NCI-H1436 treated with DMSO at 0.1 percent for 48 hours (cell line): ENCODE data around the gene TBCA.
"Not testable (repeated sequence)": the region's sequence is repeated elsewhere in the genome, so short reads cannot be mapped to it uniquely, and the experiment has no call there.

Experiments
- DNase-seq: peaks from one replicate; lab custom pipeline; 2025; lab: John Stamatoyannopoulos, UW

The TBCA gene

GRCh38 chr5:77709340-77709739, 66.8 kb downstream of the TBCA start:
- no peak for DNase-seq

GRCh38 chr5:77707791-77708190, 68.3 kb downstream of the TBCA start:
- DNase-seq = no peak

- DNase-seq = not testable (repeated sequence)
Observed at GRCh38 chr5:77699569-77699968, 76.6 kb downstream of the TBCA start.

- no peak for DNase-seq
Observed at GRCh38 chr5:77698920-77699319, 77.2 kb downstream of the TBCA start.

- no peak for DNase-seq
Observed at GRCh38 chr5:77697692-77698091, 78.4 kb downstream of the TBCA start.

DNA sequence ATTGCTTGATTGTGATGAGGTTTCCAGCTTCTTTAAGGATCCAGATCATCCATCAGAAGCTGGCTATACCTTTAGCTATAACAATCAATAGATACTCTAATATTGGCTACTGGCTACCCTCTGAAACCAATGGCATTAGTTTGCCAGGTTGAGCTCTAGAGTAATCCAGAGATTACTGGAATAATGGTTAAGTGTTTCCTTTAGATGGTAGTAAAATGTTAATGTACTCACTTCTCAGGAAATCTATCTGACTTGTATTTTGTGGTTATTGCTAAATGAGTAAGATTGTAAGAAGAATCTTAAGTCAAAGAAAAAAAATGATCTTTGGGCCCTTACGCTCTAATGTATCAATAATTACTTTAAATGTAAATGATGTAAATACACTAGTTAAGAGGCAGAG, 80.0 kb downstream of the TBCA start:
- DNase-seq = no peak

DNA sequence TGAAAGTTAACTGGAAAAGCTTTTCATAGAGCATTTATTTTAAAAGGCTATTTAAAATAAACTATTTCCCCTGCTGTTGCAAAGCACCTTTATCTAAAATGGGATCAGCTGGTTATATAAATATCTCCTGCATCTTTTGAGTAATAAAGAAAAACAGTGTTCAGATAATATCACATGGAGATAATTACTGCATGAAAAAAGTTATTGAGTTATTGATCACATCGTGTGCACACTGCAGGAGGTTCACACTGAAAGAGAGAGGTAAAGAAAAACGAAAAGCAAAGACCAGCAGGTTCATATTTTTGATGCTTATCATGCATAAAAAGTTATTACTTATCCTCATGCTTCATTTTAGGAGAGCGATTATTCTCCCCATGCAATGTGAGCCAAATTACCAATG, 82.2 kb downstream of the TBCA start:
- no peak for DNase-seq

GRCh38 chr5:77683171-77683732, 92.9 kb downstream of the TBCA start:
- DNase-seq = no peak

DNA sequence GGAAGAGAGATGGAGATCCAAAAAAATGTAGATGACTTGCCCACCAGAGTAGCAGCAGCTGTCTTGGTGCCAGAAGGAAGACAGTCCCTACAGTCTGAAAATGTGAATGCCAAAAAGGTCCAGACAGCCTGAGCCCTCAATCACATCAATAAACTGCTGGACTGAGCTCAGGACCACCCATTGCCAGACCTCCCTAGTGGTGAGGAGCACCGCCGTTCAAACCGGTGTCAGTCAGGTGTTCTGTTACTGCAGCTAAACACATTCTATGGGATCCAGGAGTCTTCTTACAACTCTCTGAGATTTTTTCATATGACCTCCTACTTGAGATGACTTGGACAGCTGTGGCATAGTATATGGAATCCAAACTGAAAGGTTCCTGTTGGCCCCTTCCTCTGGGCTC, 105.6 kb downstream of the TBCA start:
- no peak for DNase-seq

GRCh38 chr5:77669677-77670076, 106.5 kb downstream of the TBCA start:
- DNase-seq = no peak

GRCh38 chr5:77663090-77663863, 112.9 kb downstream of the TBCA start:
- DNase-seq = no peak

GRCh38 chr5:77662635-77663034, 113.5 kb downstream of the TBCA start:
- DNase-seq = no peak

GRCh38 chr5:77658662-77659061, 117.5 kb downstream of the TBCA start:
- no peak for DNase-seq

DNA sequence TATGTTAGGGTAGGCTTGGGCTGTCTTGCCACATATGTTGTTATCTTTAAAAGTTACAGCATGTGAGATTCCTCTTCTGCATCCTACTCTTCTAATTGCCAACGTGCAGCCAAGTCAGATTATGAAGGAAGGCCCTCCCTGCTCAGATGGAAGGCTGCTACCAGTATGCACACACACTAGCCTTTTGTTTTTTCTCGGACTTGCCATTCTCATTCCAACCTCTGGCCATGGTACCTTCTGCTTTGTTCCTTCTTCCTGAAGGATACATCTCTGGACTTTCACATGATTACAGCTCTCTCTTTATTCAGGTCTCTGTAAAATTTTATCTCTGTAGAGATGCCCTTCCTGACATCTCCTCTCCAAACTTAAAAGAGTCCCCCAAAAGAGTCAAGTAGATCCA, 124.8 kb downstream of the TBCA start:
- DNase-seq = no peak

- no peak for DNase-seq
Observed at GRCh38 chr5:77650686-77651085, 125.5 kb downstream of the TBCA start.

DNA sequence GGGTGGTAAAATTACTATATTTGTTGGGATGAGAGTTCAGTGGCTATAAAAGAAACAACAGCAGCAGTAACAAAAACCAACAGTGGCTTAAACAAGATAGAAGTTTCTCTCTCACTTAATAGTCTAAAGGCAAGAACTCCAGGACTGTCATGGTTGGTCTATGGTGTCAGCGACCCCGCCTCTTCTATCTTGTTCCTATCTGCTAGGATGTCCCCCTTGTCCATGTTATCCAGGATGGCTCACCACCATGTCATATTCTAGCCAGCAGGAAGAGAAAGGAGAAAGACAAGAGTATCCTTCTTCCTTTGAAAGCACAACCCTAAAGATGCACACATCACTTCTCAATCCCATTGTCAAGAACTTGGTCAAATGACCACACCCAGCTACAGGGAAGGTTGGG, 126.4 kb downstream of the TBCA start:
- DNase-seq = no peak

GRCh38 chr5:77645995-77646639, 130.0 kb downstream of the TBCA start:
- no peak for DNase-seq

- no peak for DNase-seq
Observed at GRCh38 chr5:77645158-77645994, 130.8 kb downstream of the TBCA start.

DNA sequence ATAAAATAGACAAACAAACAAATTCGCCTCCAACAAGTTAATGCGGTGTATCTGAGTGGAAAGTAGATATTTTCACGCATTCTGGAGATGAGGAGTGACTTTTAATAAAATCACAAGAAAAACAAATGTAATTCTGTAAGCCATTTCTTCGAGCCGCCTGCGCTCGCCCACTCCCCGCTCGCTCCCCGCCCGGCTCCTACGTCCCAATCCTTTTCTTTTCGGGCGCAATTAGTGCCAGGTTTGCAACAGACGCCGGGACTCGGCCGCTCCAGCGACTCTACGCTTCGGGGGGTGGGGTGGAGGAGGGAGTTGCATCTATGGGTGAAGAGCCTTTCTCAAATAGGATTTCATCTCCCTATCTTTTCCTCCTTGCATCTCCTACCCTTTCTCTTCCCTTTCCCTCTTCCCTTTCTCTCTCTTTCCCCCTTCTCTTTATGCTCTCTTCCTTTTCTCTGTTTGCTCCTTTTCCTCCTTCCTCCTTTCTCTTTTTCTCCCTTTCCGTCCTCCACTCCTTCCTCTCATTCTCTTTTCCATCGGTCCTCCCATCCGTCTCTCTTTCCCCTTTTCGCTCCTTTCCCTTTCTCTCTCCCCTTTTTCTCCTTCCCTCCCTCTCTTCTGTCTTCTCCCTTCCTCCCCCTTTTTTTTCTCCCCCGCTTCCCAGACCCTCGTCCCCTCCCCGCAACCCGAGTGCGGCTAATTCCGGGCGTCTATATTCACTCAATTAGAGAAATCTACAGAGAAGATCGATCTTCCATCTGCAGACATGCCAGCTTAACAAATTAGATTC, 131.6 kb downstream of the TBCA start:
- no peak for DNase-seq

- no peak for DNase-seq
Observed at GRCh38 chr5:77643654-77644370, 132.3 kb downstream of the TBCA start.
